HUES48 (cell line): ENCODE data around the gene L1CAM.

Source experiments
- H3K27ac ChIP-seq: one replicate; pipeline ENCODE4 v1.7.0; 2013; ENCODE audit warnings: low read depth, low read length, inconsistent platforms
- H3K27me3 ChIP-seq: 2 replicates; pipeline ENCODE4 v1.6.1; 2013; ENCODE audit warnings: mild to moderate bottlenecking, low read length; ENCODE audit not compliant: control insufficient read depth, insufficient read depth
- H3K36me3 ChIP-seq: 2 replicates; pipeline ENCODE4 v1.6.1; 2013; ENCODE audit warnings: low read length; ENCODE audit not compliant: control insufficient read depth, insufficient read depth
- H3K4me1 ChIP-seq: 2 replicates; pipeline ENCODE4 v1.6.1; 2013; ENCODE audit warnings: mild to moderate bottlenecking, low read length; ENCODE audit not compliant: control insufficient read depth, insufficient read depth
- H3K4me3 ChIP-seq: 2 replicates; pipeline ENCODE4 v1.5.1; 2013; ENCODE audit warnings: mild to moderate bottlenecking, low read depth, low read length
- H3K9ac ChIP-seq: 2 replicates; pipeline ENCODE4 v1.6.1; 2013; ENCODE audit warnings: mild to moderate bottlenecking, low read depth, low read length, moderate library complexity
- H3K9me3 ChIP-seq: 2 replicates; pipeline ENCODE4 v1.6.1; 2013; ENCODE audit warnings: low read length; ENCODE audit not compliant: control insufficient read depth, insufficient read depth

L1CAM gene

DNA sequence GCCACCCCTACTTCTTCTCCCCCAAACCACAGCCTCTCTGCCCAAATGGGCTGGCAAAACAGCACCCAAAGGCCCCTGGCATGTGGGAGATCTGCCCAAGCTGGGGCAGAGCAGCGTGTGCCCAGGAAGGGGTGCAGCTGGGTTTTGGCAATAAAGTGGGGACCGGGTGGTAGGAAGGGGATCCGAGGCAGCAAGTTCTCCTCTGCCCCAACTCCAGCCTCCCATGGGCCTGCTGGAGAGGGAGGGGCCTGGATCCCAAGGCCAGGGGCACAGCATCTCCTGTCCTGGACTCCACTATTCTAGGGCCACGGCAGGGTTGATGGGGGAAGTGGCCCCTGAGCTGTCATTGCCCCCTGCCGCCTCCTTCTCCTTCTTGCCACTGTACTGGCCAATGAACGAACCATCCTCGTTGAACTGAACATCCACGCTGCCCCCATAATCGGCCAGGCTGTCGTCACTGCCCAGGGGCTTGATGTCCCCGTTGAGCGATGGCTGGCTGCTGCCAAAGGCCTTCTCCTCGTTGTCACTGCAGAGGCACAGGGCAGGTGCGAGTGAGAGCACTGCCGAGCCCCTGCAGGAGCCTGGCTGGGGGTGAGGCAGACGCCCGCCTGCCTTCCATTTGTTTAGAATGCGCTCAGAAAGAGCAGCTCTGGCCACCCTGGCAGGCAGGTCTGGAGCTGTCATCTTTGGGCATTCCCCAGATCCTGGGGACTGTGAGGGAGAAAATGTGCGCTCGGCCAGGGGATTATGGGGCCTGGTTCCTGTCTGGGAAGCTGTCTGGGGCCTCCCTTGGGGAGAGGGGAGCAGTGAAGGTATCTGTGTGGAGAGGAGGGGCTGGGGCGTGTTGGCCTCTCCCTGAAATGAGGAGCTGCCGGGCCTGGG lies 23.4 kb downstream of the L1CAM start:
- H3K36me3 ChIP-seq = no peaks in the 10 kb centered on the region; the same call in 1 of the 2 replicates
- H3K27me3 ChIP-seq = no peaks in the 10 kb centered on the region
- H3K9ac ChIP-seq = no peak overlapping the region
- peaks cover 37% of the 10 kb centered on the region for H3K9me3 ChIP-seq
- peak overlapping the region; percentile 20 for H3K27ac ChIP-seq
- peaks cover 6% of the 10 kb centered on the region; the same call in 1 of the 2 replicates for H3K4me1 ChIP-seq
- no peak overlapping the region for H3K4me3 ChIP-seq

DNA sequence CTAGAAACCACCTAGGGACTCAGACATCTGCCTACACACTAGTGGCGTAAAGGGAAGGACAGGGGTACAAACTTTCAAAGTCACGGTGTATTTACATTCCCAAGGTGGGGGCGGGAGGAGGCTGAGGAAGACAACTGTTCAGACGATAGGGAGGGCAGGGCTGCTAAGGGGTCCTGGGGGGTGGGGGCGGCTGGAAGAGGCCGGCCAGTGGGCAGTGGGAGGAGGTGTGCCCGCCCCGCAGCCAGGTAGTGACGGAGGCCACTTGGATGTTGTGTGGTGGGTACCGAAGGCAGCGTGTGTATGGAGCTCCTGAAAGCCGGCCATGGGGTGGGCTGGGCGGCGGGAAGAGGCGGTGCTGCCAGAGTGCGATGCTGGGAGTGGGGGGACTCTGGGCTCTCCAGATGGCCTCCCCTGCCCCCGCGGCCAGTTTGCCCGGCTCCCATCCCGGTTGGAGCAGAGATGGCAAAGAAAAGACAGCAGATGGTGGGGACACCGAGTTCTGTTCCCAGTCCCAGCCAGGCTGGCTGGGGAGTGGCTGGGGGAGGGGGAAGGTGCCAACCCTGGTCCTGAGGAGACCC lies 24.2 kb downstream of the L1CAM start:
- Histone ChIP-seq H3K27me3 (no peaks in the 10 kb centered on the region), H3K9me3 (peaks cover 35% of the 10 kb centered on the region), H3K36me3 (no peaks in the 10 kb centered on the region; the same call in 1 of the 2 replicates), H3K9ac (no peak overlapping the region), H3K4me3 (no peak overlapping the region), H3K27ac (no peak overlapping the region), H3K4me1 (peaks cover 6% of the 10 kb centered on the region; the same call in 1 of the 2 replicates)

DNA sequence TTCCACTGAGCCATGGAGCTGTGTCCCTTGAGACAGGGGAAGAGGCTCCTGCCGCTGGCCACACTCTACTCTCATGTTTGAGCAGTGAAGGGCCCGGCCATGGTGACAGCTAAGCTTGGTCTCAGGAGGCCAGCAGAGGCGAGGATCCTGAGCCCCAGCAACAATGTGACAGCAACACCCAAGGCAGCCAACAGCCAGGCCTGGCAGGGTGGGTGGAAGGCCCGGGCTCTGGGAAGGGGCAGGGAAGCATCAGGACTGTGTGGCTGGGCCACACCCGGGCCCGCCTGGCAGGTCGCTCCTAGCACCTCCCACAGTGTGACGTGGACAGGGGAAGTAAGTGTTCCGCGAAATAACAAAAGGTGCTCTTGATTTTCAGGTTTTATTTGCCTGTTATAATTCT lies 24.8 kb downstream of the L1CAM start:
- no peak overlapping the region for H3K9ac ChIP-seq
- no peaks in the 10 kb centered on the region for H3K27me3 ChIP-seq
- H3K4me1 ChIP-seq = peaks cover 6% of the 10 kb centered on the region; the same call in 1 of the 2 replicates
- H3K36me3 ChIP-seq = no peaks in the 10 kb centered on the region; the same call in 1 of the 2 replicates
- H3K4me3 ChIP-seq = no peak overlapping the region
- H3K27ac ChIP-seq = no peak overlapping the region
- peaks cover 36% of the 10 kb centered on the region for H3K9me3 ChIP-seq

GRCh38 chrX:153857348-153857903 lies 28.5 kb downstream of the L1CAM start:
- no peaks in the 10 kb centered on the region for H3K27me3 ChIP-seq
- peaks cover 43% of the 10 kb centered on the region for H3K9me3 ChIP-seq
- H3K27ac ChIP-seq = no peak overlapping the region
- no peak overlapping the region for H3K4me3 ChIP-seq
- H3K9ac ChIP-seq = no peak overlapping the region
- no peaks in the 10 kb centered on the region for H3K36me3 ChIP-seq
- H3K4me1 ChIP-seq = 0 out of 2 replicates have a peak, but pooled peaks cover 2% of the 10 kb centered on the region

DNA sequence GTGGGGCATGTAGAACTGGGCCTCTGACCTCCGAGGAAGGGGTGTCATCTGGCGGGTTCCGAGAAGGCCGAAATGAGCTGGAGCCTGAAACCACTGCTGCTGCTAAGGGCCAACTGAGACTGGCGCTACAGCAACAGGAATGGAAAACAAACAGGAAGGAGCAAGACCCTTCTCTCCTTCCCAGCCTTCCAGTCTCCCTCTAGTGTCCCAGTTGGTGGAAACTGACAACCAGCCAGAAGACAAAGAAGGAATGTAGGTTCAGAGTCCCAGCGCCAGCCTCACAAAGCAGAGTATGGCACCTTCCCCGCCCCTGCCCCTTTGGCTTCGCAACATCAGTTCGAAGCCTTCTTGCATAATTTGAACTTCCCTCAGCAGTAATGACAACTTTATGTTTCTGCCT lies 31.3 kb downstream of the L1CAM start:
- 0 out of 2 replicates have a peak, but pooled peaks cover 2% of the 10 kb centered on the region for H3K4me1 ChIP-seq
- H3K27me3 ChIP-seq = no peaks in the 10 kb centered on the region
- no peak overlapping the region for H3K9ac ChIP-seq
- no peak overlapping the region for H3K4me3 ChIP-seq
- no peaks in the 10 kb centered on the region for H3K36me3 ChIP-seq
- H3K9me3 ChIP-seq = peaks cover 46% of the 10 kb centered on the region
- H3K27ac ChIP-seq = no peak overlapping the region

- Histone ChIP-seq H3K4me3 (no peak overlapping the region), H3K4me1 (peaks cover 9% of the 10 kb centered on the region; the same call in 1 of the 2 replicates), H3K27me3 (no peaks in the 10 kb centered on the region), H3K36me3 (no peaks in the 10 kb centered on the region), H3K9me3 (peaks cover 47% of the 10 kb centered on the region), H3K27ac (no peak overlapping the region), H3K9ac (no peak overlapping the region)
Measured at GRCh38 chrX:153853902-153854267, 32.1 kb downstream of the L1CAM start.

DNA sequence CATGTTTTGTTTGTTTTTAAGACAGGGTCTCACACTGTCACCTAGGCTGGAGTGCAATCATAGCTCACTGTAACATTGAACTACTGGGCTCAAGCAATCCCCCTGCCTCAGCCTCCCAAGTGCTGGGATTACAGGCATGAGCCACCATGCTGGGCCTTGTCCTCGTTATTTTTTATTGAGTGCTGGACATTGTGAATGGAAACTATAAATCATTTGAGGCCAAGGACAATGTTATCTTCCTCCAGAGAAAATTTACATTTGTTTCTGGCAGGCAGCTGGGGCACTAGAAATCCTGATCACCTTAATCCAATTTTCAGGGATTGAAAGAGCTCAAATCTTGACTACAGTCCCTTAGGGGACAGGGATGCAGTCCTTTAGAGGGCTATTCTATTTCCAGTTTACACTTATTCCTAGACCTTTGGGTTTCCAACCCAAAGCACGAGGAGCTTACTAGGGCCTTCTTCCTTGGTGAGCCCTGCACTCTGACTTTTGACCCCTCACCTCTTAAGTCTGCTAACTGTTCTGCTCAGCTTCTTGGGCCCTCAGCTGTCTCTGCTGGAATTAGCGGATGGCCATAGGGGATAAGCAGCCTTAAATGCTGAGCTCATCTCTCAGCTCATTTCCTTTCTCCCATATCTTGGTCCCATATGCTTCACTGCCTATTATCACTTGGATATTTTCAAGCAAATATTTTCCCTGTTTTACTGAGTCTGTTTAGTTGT lies 32.6 kb downstream of the L1CAM start:
- Histone ChIP-seq H3K9ac (no peak overlapping the region), H3K9me3 (peaks cover 47% of the 10 kb centered on the region), H3K27me3 (no peaks in the 10 kb centered on the region), H3K4me3 (no peak overlapping the region), H3K4me1 (peaks cover 9% of the 10 kb centered on the region; the same call in 1 of the 2 replicates), H3K27ac (no peak overlapping the region), H3K36me3 (no peaks in the 10 kb centered on the region)

GRCh38 chrX:153851981-153852380 lies 34.0 kb downstream of the L1CAM start:
- Histone ChIP-seq H3K36me3 (no peaks in the 10 kb centered on the region), H3K4me3 (no peak overlapping the region), H3K27ac (no peak overlapping the region), H3K4me1 (peaks cover 14% of the 10 kb centered on the region; the same call in 1 of the 2 replicates), H3K27me3 (no peaks in the 10 kb centered on the region), H3K9ac (no peak overlapping the region), H3K9me3 (peaks cover 43% of the 10 kb centered on the region)

- Histone ChIP-seq H3K36me3 (no peaks in the 10 kb centered on the region), H3K9me3 (peaks cover 20% of the 10 kb centered on the region; the same call in 1 of the 2 replicates), H3K9ac (no peak overlapping the region), H3K4me3 (no peak overlapping the region; the same call in 1 of the 2 replicates), H3K27me3 (no peaks in the 10 kb centered on the region), H3K27ac (peak overlapping the region; percentile 77), H3K4me1 (peaks cover 34% of the 10 kb centered on the region)
Measured at GRCh38 chrX:153848325-153848724, 37.6 kb downstream of the L1CAM start.

- Histone ChIP-seq H3K9me3 (peaks cover 16% of the 10 kb centered on the region; the same call in 1 of the 2 replicates), H3K36me3 (no peaks in the 10 kb centered on the region), H3K4me1 (peaks cover 36% of the 10 kb centered on the region), H3K9ac (no peak overlapping the region), H3K27me3 (no peaks in the 10 kb centered on the region), H3K27ac (peak overlapping the region; percentile 92), H3K4me3 (peak overlapping the region; percentile 41; the same call in 1 of the 2 replicates)
Measured at GRCh38 chrX:153845842-153846241, 40.1 kb downstream of the L1CAM start.
